HG02981 (cell line): Measurements from ENCODE around the gene RCSD1.

ENCODE experiments used
- ATAC-seq: cut with Tn5 transposase; IDR thresholded peaks from one replicate; pipeline ENCODE4 v1.9.1; 2021; ENCODE audit warnings: mild to moderate bottlenecking, moderate library complexity; ENCODE audit not compliant: unreplicated experiment

RCSD1 gene

DNA sequence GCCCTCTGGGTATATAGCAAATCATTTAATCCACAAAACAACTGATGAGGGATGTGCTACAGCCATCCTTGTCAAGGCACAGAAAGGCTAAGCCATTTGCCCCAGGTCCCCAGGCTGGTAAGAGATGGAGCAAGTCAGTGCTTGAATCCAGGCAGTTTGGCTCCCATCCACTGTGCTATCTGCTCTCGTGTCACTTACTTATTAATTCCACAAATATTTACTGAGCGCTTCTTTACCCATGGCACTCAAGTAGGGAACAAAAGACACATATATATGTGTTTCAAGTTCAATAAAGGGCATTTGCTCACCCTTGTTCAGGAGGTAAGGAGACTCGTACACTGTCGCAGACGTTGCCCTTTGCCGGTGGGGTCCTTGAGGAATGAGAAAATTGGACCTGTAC is 53.2 kb downstream of the RCSD1 start:
- no peak for ATAC-seq

DNA sequence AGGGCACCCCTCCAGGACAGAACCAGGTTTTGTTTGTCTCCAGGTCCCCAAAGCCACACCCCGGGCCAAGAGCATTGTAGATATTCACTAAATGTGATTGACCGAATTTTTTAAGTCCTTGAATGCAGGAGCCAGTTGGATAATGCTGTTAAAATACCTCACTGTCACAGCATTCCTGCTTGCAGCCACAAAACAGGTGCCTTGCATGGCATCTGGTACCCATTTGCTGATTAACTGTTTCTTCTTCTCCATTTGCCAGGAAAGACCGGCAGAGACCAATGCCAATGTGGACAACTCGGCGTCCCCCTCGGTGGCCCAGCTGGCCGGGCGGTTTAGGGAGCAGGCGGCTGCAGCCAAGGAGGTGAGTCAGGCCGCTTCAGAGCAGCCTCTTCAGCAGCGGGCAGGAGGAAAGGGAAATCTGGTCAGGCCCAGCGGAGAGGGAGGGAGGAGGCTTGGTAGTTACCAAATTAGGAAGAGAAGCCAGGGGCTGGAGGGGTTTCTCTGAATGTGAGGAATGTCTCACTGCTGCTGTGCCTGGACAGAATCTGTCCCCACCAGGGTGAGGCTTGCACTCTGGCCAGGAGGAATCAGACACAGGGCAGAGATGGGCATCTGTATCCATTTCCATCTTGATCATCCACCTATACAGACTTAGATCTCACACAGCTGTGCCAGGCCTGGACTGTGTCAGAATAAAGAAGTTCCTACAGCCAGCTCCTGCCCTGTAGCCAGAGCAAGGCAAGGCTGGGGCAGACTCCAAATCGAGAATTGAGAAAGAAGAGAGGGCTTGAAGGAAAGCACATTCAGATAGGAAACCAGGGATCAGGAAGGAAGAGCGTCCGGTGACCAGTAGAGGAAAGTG is 53.8 kb downstream of the RCSD1 start:
- no peak for ATAC-seq

DNA sequence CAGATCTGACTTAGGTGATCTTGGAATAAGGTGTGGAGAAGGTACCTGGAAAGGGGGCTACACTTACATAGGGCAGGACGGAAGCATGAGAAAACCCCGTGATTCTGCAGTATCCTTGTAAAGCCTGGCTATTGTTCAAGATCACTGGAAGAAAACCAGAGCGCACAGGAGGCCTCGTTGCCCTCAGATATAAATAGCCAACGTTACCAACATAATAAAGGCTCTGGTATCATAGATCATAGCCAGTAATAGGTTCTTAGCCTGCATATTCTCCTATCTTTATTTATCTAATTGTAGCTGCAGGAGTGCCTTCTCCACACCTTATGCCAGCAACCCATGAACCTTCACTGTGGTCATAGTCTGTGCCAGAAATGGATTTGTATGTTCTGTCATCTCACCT is 55.8 kb downstream of the RCSD1 start:
- ATAC-seq: no peak

DNA sequence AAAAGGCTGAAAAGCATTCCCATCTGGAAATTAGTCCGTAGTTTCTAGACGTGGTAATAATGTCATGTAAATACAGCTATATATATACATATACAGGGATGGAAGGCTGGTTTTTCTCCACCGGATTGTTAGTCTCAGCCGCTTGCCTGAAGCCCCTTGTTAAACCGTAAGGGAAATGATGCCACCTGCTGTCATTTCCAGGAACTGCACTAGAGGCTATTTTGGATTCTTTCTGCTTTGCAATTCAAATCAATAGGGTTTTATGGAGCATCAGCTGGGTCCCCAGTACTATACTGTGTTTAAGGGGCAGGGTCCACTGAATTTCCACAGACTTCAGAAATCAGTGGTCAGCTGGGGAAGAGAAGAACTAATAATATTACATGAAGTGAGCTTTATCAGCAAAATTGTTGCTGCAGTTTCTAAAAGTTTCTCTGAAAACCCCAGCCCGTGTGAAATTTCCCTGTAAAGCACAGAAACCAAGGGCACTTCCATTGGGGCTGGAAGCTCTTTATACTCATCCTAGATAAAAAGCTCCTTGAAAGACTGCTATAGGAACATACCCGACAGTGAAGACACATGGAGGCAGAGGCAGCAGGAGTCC is 58.0 kb downstream of the RCSD1 start:
- ATAC-seq: peak; percentile 47

DNA sequence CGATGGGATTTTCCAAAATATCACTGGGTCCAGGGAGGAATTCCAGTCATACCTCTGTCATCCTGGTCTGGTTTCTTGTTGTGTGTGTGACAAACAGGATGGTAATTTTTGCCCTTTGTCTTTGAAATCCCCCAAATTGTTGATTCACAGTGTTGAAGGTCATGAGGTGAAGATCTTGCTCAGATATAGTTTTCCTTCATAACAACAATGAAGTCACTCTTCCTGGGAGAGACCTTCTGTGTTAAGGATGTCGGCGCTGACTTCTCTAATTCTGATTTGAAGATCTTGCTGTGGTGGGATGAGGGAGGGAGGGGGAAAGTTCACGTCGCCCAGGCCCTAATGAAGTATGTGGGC is 59.5 kb downstream of the RCSD1 start:
- no peak for ATAC-seq

DNA sequence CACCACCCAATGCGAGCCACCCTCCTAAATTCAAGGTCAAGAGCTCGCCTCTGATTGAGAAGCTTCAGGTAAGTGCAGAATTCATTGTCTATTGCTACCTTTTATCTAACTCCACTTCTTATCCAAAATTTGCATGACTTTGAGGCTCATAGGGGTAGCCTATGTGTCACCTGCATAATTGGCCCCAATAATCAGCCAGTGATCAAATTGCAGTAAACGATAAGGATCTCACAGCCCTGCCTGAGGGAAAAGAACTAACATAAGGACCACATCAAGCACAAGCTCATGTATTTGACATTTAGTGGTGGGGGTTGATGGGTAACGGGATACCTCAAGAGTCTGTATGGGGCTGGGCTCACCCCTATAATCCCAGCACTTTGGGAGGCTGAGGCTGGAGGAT is 60.0 kb downstream of the RCSD1 start:
- no peak for ATAC-seq

DNA sequence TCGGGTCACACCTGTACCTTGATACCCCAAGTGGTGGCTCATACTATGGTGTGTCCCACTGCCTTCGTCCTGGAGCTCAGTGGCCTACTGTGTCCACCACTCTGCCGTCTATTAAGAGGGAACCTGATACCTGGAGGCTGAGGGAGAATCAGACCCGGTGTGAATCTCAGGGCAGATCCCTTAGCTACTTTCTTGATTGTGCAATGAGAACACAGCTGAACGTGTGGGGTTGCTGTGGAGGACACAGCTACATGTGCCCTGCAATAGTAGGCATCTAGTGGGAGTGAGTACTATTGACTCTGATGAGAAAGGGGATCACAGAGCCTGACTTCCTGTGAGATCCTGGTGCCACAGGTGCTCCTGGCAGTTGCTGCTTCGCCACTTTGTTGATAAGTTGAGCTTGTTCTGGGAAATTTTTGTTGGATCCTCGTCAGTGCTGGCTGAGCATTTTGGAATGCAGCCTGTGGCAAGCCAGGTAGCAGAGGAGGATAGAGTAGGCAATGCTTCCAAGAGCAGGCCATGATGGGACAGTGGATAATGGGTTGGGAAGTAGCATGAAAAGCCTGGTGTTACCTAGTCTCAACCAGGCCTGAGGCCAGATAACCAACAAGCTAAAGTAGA is 63.5 kb downstream of the RCSD1 start:
- no peak for ATAC-seq

DNA sequence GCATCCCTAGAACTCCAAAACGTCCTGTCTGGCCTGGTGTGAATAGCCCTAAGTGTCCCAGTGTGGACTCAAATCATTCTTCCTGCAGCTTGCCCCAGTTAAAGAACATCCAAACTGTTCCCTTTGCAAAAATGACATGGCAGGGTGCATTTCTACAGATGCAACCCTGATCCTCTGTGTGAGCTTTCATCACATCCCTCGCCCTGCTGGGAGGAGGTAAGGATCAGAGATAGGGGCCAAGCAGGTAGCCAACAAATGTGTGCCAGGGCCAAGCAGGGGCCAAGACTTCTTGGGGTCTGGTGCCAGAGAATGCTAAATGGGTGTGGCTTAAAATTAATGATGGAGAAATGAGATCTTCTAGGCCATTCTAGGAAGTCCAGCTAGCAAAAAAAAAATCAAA is 64.7 kb downstream of the RCSD1 start:
- no peak for ATAC-seq

DNA sequence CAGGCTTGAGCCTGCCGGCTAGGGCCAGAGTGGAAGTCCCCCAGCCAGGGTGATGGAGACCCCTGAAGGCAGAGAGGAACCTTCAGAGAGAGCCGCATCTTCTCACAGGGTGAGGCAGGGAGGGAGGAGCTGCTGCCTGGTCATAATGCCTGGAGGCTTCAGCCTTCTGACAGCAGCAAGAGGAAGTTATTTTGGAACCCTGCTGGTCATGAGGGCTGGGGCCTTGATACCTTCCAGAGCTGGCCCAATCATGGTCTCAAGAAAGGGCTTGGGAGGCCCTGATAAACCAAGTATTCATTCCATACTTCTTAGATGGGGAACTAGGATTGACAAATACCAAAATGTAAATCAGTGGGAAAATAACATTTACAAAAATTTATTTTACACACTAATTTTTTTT is 65.1 kb downstream of the RCSD1 start:
- no peak for ATAC-seq

DNA sequence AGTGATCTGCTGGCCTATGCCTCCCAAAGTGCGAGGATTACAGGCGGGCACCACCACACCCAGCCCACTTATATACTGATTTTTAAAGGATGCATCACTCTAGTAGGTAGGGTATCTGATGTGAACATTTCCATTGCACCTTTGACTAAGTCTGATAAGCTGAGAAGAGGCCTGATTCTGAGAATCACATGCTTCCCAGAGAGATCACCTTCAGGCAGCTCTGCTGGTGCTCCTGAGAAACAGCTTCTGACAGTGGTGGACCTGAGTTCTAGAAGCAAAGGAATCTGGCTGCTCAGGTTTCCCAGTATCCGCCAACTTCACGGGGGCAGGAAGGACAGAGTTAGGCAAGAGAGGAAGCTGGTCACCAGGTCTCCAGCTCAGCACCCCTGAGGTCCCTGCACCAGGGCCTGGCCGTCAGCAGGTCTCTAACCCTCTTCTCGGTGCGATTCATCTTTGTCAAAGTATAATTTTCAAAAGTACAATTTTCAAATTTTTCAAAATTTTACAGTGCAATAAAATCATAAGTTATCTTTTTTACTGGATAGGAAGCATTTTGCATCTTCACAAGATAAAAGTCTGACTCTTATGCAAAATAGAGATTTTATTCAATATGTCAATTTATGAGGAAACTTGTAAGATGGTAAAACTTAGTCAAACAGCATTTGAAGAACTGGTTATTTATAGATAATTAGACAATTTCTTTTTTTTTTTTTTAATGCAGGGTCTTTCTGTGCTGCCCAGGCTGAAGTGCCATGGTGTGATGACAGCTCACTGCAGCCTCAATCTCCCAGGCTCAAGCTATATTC is 65.9 kb downstream of the RCSD1 start:
- no peak for ATAC-seq

DNA sequence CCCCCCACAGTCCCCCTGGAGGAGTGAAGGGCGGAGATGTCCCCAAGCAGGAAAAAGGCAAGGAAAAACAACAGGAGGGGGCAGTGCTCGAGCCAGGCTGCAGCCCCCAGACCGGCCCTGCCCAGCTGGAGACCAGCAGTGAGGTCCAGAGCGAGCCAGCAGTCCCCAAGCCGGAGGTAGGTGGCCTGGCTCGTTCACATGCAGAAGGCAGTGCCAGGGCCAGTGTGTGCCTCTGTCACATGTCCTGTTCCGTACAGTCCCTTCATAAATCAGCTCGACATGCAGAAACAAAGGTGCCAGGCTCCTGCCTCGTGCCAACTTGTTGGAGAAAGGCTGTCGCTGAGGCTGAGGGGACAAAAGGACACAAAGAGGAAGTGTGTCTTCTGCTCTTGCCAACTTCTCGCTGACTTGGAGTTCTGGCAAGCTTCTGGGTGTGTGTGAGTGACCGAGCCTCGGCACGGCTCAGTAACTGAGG is 67.7 kb downstream of the RCSD1 start:
- no peak for ATAC-seq

DNA sequence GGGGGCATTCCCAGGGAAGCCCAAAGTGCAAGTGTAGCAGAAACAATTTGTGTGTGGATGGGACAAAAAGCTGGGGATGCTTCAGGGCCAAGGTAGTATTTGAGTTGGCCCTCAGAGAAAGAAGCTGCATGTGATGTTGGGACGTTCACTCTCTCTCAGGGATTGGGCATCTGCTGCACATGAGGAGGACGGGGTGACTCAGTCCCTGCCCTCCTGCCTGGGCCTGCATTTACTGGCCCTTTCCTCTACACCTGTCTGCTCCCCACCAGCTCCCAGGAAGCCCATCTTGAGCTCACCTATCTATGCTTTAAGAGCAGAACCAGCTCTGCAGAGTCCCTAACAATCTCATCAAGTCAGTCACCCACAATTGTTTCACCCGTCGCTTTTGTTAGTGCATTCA is 68.3 kb downstream of the RCSD1 start:
- ATAC-seq: no peak

DNA sequence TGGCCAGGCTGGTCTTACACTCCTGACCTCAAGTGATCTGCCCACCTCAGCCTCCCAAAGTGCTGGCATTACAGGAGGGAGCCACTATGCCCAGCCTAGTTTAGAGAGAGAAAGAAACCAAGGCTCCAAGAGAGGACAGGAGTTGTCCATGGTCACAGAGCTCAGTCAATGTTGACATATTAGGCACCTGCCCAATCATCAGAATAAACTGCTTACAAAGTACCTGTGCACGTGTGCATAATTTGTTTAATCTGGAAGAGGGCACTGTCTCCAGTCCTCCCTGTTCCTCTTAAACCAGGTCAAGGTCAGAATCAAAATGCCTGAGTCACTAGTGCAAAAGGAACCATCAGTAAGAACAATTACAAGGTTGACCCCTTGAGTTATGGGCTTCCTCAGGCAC is 71.5 kb downstream of the RCSD1 start:
- no peak for ATAC-seq

DNA sequence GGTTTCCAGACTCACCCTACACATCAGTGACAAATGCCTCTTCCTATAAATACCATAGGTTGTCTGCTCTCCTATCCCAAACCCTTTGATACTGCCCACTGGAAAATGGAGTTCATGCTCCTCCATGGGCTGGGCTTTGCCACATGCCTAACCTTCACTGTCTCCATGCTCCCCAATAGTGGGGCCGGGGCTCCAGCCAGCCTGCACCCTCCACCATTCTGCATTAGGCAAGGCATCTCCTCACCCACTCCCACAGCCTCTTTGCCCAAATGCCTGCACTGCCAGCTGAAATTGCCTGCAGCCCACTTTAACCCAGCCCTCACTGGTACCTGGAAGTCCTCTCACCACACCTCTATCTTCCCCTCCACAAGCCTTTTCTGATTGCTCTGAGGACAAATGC is 73.5 kb downstream of the RCSD1 start:
- ATAC-seq: no peak

DNA sequence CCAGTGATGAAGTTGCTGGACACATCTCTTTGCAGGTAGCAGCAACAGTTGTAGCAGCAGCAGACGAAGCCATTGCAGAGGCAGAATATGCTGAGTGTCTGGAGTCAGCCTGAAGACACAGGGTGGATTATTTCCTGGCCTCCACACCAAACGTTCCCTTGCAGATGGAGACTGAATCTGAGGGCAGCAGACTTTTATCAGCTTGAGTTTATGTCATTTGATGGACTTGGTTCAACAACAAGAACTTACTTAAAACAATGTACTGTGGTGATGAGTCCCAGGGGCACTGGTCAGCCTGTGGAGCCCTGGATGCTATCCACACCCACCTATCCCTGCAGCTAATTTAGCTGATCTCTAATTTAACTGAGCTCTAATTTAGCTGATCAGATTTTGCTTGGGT is 74.7 kb downstream of the RCSD1 start:
- no peak for ATAC-seq

DNA sequence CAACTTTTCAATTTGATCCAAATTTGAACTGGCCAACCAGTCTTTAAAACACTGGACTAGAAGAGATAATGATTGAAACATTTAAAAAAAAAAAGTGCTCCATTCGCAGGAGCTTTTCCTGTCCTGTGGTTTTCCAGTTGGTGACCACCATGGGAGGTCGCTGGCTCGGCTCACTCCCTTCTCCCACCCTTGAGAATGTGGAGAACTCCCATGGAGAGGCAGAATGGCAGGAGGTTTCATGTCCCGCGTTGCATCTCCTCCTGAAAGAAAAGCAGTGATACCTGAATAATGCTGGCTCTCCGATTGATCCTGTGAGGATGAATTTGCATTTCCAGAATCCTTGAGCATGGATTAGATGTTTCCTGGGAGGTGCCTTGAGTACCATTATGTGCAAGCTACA is 75.2 kb downstream of the RCSD1 start:
- no peak for ATAC-seq

DNA sequence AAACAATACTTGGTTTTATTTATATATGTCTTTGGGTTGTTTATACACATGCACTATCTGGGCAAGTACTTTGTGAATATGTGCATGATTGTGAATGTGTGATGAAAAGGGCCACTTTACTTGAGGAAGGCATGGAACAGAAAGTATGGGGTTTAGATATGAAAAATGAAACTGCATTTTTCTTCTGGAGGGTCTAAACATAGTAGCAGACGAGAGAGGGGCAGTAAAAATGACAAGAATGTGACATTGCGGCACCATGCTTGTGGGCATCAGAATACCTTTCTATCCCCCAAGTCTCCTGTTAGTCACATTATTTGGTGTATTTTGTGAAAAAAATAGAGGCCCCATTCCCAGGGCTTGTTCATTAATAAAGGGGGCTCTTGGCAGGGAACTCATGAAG is 76.3 kb downstream of the RCSD1 start:
- no peak for ATAC-seq

DNA sequence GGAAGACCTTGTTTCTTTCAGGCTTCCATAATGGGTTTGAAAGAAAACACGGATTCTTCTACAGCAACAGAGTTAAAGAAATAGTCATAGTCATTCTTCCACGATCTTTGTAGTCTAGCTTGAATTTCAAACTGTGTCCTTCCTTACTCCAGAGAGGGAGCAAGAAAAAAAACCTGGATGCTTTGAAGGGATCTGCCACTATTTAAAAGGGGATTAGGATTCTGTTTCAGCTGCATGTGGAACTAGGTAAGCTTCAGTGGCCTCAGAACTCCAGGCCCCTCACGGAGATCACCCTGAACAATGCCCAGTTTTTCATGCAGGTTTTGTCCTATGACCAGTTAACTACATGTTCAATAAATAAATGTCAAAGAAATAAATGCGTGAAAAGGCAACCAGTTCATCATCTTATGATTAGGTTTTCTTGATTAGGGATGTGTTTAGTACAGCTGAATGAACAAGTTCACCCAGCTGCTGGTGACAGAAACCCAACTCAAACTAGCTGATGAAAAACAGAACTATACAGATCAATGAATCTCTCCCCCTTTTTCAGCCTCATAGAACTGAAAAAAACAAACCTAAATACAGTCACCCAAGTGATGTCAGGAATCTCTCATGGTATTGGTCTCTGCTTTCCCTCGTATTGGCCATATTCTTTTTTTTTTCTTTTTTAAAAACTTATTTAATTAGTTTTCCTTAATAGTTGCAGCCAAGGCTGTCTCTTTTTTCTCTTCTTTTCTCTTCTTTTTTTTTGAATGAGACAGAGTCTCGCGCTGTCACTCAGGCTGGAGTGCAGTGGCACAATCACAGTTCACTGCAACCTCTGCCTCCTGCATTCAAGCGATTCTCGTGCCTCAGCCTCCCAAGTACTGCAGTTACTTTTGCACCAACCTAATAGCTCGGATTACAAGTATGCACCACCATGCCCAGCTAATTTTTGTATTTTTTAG is 77.2 kb downstream of the RCSD1 start:
- ATAC-seq: peak; percentile 35

DNA sequence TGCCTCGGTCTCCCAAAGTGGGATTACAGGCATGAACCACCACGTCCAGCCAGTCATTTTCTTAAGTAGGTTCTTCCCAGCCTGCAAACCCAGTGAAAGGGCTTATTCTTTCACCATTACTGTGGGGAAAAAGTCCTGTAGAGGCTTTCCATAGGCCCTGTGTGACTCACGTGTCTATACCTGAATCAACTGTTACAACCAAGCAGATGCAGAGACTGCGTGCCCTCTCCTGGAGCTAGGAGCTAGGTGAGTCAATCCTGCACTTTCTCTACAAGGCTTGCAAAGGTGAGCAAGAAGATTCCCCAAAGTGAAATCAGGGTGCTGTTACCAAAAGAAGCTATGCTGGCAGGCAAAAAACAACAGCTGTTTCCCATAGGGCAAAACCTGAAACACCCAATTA is 77.9 kb downstream of the RCSD1 start:
- no peak for ATAC-seq

DNA sequence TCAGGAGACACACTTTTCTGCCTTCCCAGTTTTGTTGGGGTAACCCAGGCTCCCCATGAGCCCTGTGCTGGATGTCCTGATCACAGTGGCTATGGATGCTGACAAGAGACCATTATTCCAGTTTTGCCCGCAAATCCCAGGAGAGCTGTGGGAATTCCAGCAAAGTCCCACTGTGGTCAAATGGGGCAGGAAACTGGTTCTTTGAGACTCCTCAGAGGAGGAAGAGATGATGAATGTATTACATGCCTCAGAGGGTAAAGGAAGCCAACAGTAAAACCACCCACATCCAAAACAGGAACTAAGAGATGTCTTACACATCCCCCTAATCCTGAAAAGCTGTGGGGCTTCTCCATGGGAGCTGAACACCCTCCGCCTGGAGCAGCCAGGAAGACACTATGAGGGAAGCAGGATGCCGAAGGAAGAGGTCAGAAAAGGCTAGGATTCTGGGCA is 78.9 kb downstream of the RCSD1 start:
- ATAC-seq: peak; percentile 37
